Measurements from ENCODE around the gene TRMT112. TPM values are rescaled to one million over a fixed set of nuclear protein-coding genes. Genes with fewer than 3 reads are reported as not detected.

The TRMT112 gene
- total and polyA plus RNA-seq, 8 donors = 50.8 to 337 (median 160) TPM

- no peaks in the 10 kb centered on the region for H3K36me3 ChIP-seq
- peaks cover 26 to 40% (median 30%) of the 10 kb centered on the region in 4 donors for H3K4me1 ChIP-seq
- TF ChIP-seq CTCF (IDR thresholded peaks at IDR 0.05) = no peak
- TF ChIP-seq EP300 (IDR thresholded peaks at IDR 0.05) = no peak
- no peak for TF ChIP-seq POLR2AphosphoS5 (IDR thresholded peaks at IDR 0.05)
- no peak for TF ChIP-seq POLR2A (IDR thresholded peaks at IDR 0.05)
- peaks cover 23 to 99% (median 58%) of the 10 kb centered on the region in 3 donors for H3K27me3 ChIP-seq
- no peak for DNase-seq
- no peak overlapping the region for H3K4me3 ChIP-seq
- no peak overlapping the region for H3K27ac ChIP-seq
- no peaks in the 10 kb centered on the region for H3K9me3 ChIP-seq
- 23 to 52% (median 30%) methylated on average over 7 to 18 of the region's 18 CpGs for WGBS, 5 donors
- intact Hi-C loops (cut with DNase I; ENCODE audit: low total_unique reads) = loop anchor here (10.0 kb wide), 1 partner anchor 93 kb away; the partner anchor contains the start of gene FERMT3
Observed at GRCh38 chr11:64297699-64298358, 19.5 kb downstream of the TRMT112 start.

- 12 to 22% (median 13%) methylated on average over 23 to 34 of the region's 34 CpGs for WGBS, 5 donors
- H3K27me3 ChIP-seq = peaks cover 31 to 99% (median 66%) of the 10 kb centered on the region in 3 donors
Observed at GRCh38 chr11:64296830-64297698, 20.3 kb downstream of the TRMT112 start.

GRCh38 chr11:64296236-64296635, 21.1 kb downstream of the TRMT112 start:
- TF ChIP-seq POLR2A (IDR thresholded peaks at IDR 0.05) (no peak), POLR2AphosphoS5 (IDR thresholded peaks at IDR 0.05) (no peak), EP300 (IDR thresholded peaks at IDR 0.05) (no peak), CTCF (IDR thresholded peaks at IDR 0.05) (no peak)
- Histone ChIP-seq H3K27me3 (peaks cover 39 to 99% (median 74%) of the 10 kb centered on the region in 3 donors), H3K9me3 (no peaks in the 10 kb centered on the region), H3K27ac (no peak overlapping the region), H3K4me3 (no peak overlapping the region), H3K36me3 (no peaks in the 10 kb centered on the region), H3K4me1 (peaks cover 38 to 52% (median 41%) of the 10 kb centered on the region in 4 donors)
- intact Hi-C loops (cut with DNase I; ENCODE audit: low total_unique reads) = loop anchor here (10.0 kb wide), 1 partner anchor 91 kb away; the partner anchor contains the start of gene FERMT3
- 12 to 54% (median 33%) methylated on average over 1 of the region's 1 CpG for WGBS, 5 donors
- no peak for DNase-seq

More at GRCh38 chr11:64296830-64297698, 20.3 kb downstream of the TRMT112 start:
- no peaks in the 10 kb centered on the region for H3K9me3 ChIP-seq
- peaks cover 33 to 48% (median 36%) of the 10 kb centered on the region in 4 donors for H3K4me1 ChIP-seq
- no peak for DNase-seq
- no peak overlapping the region for H3K27ac ChIP-seq
- no peak overlapping the region for H3K4me3 ChIP-seq
- intact Hi-C loops (cut with DNase I; ENCODE audit: low total_unique reads) = loop anchor here (10.0 kb wide), 1 partner anchor 92 kb away; the partner anchor contains the start of gene FERMT3
- H3K36me3 ChIP-seq = no peaks in the 10 kb centered on the region
- TF ChIP-seq EP300 (IDR thresholded peaks at IDR 0.05) (no peak), POLR2AphosphoS5 (IDR thresholded peaks at IDR 0.05) (no peak), CTCF (IDR thresholded peaks at IDR 0.05) (no peak), POLR2A (IDR thresholded peaks at IDR 0.05) (no peak)

GRCh38 chr11:64295760-64296159, 21.6 kb downstream of the TRMT112 start:
- TF ChIP-seq EP300 (IDR thresholded peaks at IDR 0.05) = no peak
- no peak for TF ChIP-seq CTCF (IDR thresholded peaks at IDR 0.05)
- TF ChIP-seq POLR2A (IDR thresholded peaks at IDR 0.05) = no peak
- TF ChIP-seq POLR2AphosphoS5 (IDR thresholded peaks at IDR 0.05) = no peak
- H3K4me1 ChIP-seq = peaks cover 37 to 51% (median 40%) of the 10 kb centered on the region in 4 donors
- intact Hi-C loops (cut with DNase I; ENCODE audit: low total_unique reads) = loop anchor here (10.0 kb wide), 1 partner anchor 91 kb away; the partner anchor contains the start of gene FERMT3
- no peak overlapping the region for H3K4me3 ChIP-seq
- H3K9me3 ChIP-seq = no peaks in the 10 kb centered on the region
- H3K27ac ChIP-seq = no peak overlapping the region
- H3K36me3 ChIP-seq = no peaks in the 10 kb centered on the region
- DNase-seq = no peak
- H3K27me3 ChIP-seq = peaks cover 43 to 100% (median 78%) of the 10 kb centered on the region in 3 donors
- WGBS, 5 donors = 87 to 93% (median 93%) methylated on average over 4 of the region's 4 CpGs

All from stomach (tissue), 9 donors.